CD4-positive, CD25-positive, alpha-beta regulatory T cell (primary cell): ENCODE measurements around the gene TMEM147. TPM values are rescaled to one million over a fixed set of nuclear protein-coding genes. Genes with fewer than 3 reads are reported as not detected.

ENCODE experiments used
- ATAC-seq, 2 donors: fragments of 150-1000 bp; cut with Tn5 transposase; one replicate each; pipeline ENCODE4 v1.10.0; 2021; ENCODE audit warnings: low read depth in 2 of 2, moderate number of reproducible peaks in 2 of 2, moderate library complexity in 1 of 2
- DNase-seq, 3 donors: peaks; one replicate each; pipeline versions ENCODE4 v3.0.0 to v3.0.0-alpha.2; 2012 to 2022; ENCODE audit warnings: mixed read lengths in 1 of 3
- H3K27ac ChIP-seq: one replicate; pipeline ENCODE4 v1.7.0; 2013; ENCODE audit warnings: mild to moderate bottlenecking, low read length; ENCODE audit not compliant: insufficient read depth, poor library complexity, severe bottlenecking
- H3K27me3 ChIP-seq: one replicate; pipeline ENCODE4 v1.7.0; 2013; ENCODE audit warnings: low read length; ENCODE audit not compliant: control insufficient read depth, insufficient read depth
- H3K36me3 ChIP-seq: one replicate; pipeline ENCODE4 v1.7.0; 2013; ENCODE audit warnings: mild to moderate bottlenecking, low read length, moderate library complexity; ENCODE audit not compliant: control insufficient read depth, insufficient read depth
- H3K4me1 ChIP-seq: 2 replicates; pipeline ENCODE4 v1.7.0; 2013; ENCODE audit warnings: mild to moderate bottlenecking, low read length; ENCODE audit not compliant: insufficient read depth, control insufficient read depth, poor library complexity, severe bottlenecking
- H3K4me3 ChIP-seq: one replicate; pipeline ENCODE4 v1.7.0; 2013; ENCODE audit warnings: low read depth, mild to moderate bottlenecking, low read length, moderate library complexity
- H3K9me3 ChIP-seq, 2 experiments: 1 replicate in 1 of 2; 2 replicates in 1 of 2; pipeline ENCODE4 v1.7.0; 2013; ENCODE audit warnings: low read length in 2 of 2, mild to moderate bottlenecking in 1 of 2, moderate library complexity in 1 of 2; ENCODE audit not compliant: control insufficient read depth in 2 of 2
- H3K27ac Mint-ChIP-seq, 3 donors: one replicate each; pipeline ENCODE4 v1.8.0; 2020 to 2022; ENCODE audit warnings: mild to moderate bottlenecking in 3 of 3, mixed read lengths in 3 of 3, moderate library complexity in 2 of 3
- H3K27me3 Mint-ChIP-seq: one replicate; pipeline ENCODE4 v1.8.0; 2022; ENCODE audit warnings: mild to moderate bottlenecking, mixed read lengths
- H3K36me3 Mint-ChIP-seq: one replicate; pipeline ENCODE4 v1.8.0; 2020; ENCODE audit warnings: mixed read lengths
- H3K4me1 Mint-ChIP-seq, 4 donors: one replicate each; pipeline ENCODE4 v1.8.0; 2020 to 2022; ENCODE audit warnings: mixed read lengths in 4 of 4, mild to moderate bottlenecking in 1 of 4
- H3K4me3 Mint-ChIP-seq, 4 donors: one replicate each; pipeline ENCODE4 v1.8.0; 2020 to 2022; ENCODE audit warnings: mild to moderate bottlenecking in 4 of 4, mixed read lengths in 4 of 4, moderate library complexity in 3 of 4
- H3K9me3 Mint-ChIP-seq, 7 donors: one replicate each; pipeline ENCODE4 v1.8.0; 2020 to 2022; ENCODE audit warnings: mixed read lengths in 7 of 7, mild to moderate bottlenecking in 3 of 7, moderate library complexity in 2 of 7
- polyA plus RNA-seq, 4 donors: library from polyadenylated mRNA; unstranded; fragments of 300-500 nt; fragmentation: Illumina TruSeq; gene quantifications; one replicate each; pipeline ENCODE4 v1.2.3, GENCODE V29; 2021
- total RNA-seq: library from RNA; stranded (reverse); gene quantifications from one replicate; pipeline ENCODE4 v1.2.3, GENCODE V29; 2022

TMEM147 gene
- total and polyA plus RNA-seq, 5 donors from 2014 or later = 37.1 to 179 (median 160) TPM

DNA sequence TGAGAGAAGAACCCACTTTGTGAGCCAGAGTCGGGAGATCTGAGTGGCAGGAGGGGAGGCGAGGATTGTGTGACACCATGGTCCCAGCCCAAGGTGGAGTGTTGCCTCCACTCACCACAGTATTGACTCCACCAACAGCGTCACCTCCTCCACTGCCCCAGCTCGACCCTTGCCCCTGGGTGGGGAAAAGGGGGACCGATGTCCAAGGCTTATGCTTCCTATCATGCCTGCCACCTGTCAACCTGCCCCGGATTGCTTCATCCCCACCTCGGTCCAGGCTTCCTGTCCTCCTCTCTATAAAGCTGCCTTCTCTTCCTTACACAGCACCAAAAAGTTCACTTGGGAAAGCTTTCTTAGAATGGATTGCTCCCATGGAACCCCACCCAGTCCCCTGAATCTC, 39.4 kb upstream of the TMEM147 start:
- no peaks in the 10 kb centered on the region for H3K36me3 ChIP-seq
- H3K4me1 Mint-ChIP-seq = peaks cover 0 to 17% (median 3%) of the 10 kb centered on the region in 4 donors
- peaks cover 41% of the 10 kb centered on the region for H3K27me3 Mint-ChIP-seq
- DNase-seq (no peak), ATAC-seq (no peak)
- H3K4me1 ChIP-seq = peaks cover 16% of the 10 kb centered on the region
- peak overlapping the region in 2 of 3 donors; percentile 34 to 61 for H3K27ac Mint-ChIP-seq
- no peak overlapping the region for H3K4me3 ChIP-seq
- no peaks in the 10 kb centered on the region for H3K9me3 ChIP-seq
- no peak overlapping the region for H3K27ac ChIP-seq
- peaks cover 18% of the 10 kb centered on the region for H3K27me3 ChIP-seq
- peaks cover 0 to 4% (median 0%) of the 10 kb centered on the region in 7 donors for H3K9me3 Mint-ChIP-seq
- H3K4me3 Mint-ChIP-seq = no peak overlapping the region
- no peaks in the 10 kb centered on the region for H3K36me3 Mint-ChIP-seq

DNA sequence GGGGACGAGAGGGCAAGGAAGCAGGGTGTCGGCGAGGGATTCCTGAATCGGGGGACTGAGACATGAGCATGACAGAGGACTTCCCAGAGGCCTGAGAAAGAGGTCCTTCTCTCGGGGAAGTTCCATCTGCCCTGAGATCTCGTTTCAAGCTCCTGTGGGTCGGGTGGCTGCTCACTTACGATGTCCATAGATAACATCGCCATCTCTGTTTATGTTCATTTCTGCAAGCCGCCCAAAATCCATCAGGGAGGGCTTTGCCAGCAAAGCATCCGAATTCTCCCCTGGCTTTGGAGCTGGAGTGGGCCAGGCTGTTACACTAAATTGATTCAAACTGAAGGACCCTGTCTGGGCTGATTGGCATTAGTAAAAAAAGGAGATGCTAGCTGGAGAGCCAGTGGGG, 37.9 kb upstream of the TMEM147 start:
- peaks cover 48% of the 10 kb centered on the region for H3K27me3 Mint-ChIP-seq
- peaks cover 0 to 17% (median 2%) of the 10 kb centered on the region in 4 donors for H3K4me1 Mint-ChIP-seq

GRCh38 chr19:35508129-35508528, 37.3 kb upstream of the TMEM147 start:
- Histone ChIP-seq H3K4me3 (no peak overlapping the region), H3K4me1 (peaks cover 16% of the 10 kb centered on the region), H3K27ac (no peak overlapping the region), H3K9me3 (no peaks in the 10 kb centered on the region), H3K36me3 (no peaks in the 10 kb centered on the region), H3K27me3 (peaks cover 18% of the 10 kb centered on the region)
- DNase-seq (no peak), ATAC-seq (no peak)
- H3K4me3 Mint-ChIP-seq = no peak overlapping the region
- no peaks in the 10 kb centered on the region for H3K36me3 Mint-ChIP-seq
- peaks cover 0 to 17% (median 2%) of the 10 kb centered on the region in 4 donors for H3K4me1 Mint-ChIP-seq
- peaks cover 0 to 4% (median 0%) of the 10 kb centered on the region in 7 donors for H3K9me3 Mint-ChIP-seq
- H3K27ac Mint-ChIP-seq = no peak overlapping the region
- peaks cover 53% of the 10 kb centered on the region for H3K27me3 Mint-ChIP-seq

More for the DNA sequence above, 37.9 kb upstream of the TMEM147 start:
- Histone ChIP-seq H3K27ac (no peak overlapping the region), H3K4me1 (peaks cover 16% of the 10 kb centered on the region), H3K27me3 (peaks cover 18% of the 10 kb centered on the region), H3K36me3 (no peaks in the 10 kb centered on the region), H3K9me3 (no peaks in the 10 kb centered on the region), H3K4me3 (no peak overlapping the region)
- Mint-ChIP-seq H3K36me3 (no peaks in the 10 kb centered on the region), H3K9me3 (peaks cover 0 to 4% (median 0%) of the 10 kb centered on the region in 7 donors), H3K27ac (no peak overlapping the region), H3K4me3 (no peak overlapping the region)
- ATAC-seq = no peak
- DNase-seq = no peak

DNA sequence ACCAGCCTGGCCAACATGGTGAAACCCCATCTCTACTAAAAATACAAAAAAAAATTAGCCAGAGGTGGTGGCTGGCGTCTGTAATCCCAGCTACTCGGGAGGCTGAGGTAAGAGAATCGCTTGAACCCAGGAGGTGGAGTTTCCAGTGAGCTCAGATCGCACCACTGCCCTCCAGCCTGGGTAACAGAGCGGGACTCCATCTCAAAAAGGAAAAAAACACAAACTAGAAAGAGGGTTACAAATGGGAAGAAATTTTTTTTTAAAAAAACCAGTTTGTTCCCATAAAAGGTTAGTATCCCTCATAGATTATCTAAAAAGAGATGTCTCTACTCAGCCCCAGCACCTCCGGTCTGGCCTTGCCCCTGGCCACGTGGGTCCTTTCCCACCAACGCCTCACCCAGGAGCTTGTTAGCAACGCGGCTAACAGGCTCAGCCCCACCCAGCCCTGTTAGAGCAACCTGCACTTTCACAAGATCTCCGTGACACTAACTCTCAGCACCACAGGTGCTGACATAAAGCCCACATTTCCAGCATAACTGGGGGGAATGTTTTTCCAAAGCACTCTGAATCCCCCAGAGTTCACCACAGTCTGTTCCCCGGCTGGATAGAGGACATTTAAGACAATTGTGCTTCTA, 36.3 kb upstream of the TMEM147 start:
- Mint-ChIP-seq H3K4me1 (peaks cover 0 to 17% (median 2%) of the 10 kb centered on the region in 4 donors), H3K36me3 (no peaks in the 10 kb centered on the region), H3K27ac (peak overlapping the region in 1 of 3 donors; percentile 43), H3K9me3 (peaks cover 0 to 4% (median 0%) of the 10 kb centered on the region in 7 donors), H3K27me3 (peaks cover 53% of the 10 kb centered on the region), H3K4me3 (peak overlapping the region in 3 of 4 donors; percentile 40 to 71 (median 67))
- Histone ChIP-seq H3K4me3 (no peak overlapping the region), H3K36me3 (no peaks in the 10 kb centered on the region), H3K9me3 (no peaks in the 10 kb centered on the region), H3K27me3 (peaks cover 18% of the 10 kb centered on the region), H3K4me1 (peaks cover 16% of the 10 kb centered on the region), H3K27ac (no peak overlapping the region)
- DNase-seq = peak in 2 of 3 donors; percentile 11 to 41
- peak; percentile 52 to 63 for ATAC-seq

- H3K9me3 ChIP-seq = no peaks in the 10 kb centered on the region
- ATAC-seq (peak; percentile 55 to 56), DNase-seq (peak; percentile 46 to 53 (median 51))
- peaks cover 18% of the 10 kb centered on the region for H3K27me3 ChIP-seq
- Mint-ChIP-seq H3K4me1 (peaks cover 0 to 17% (median 2%) of the 10 kb centered on the region in 4 donors), H3K36me3 (no peaks in the 10 kb centered on the region), H3K27me3 (peaks cover 53% of the 10 kb centered on the region), H3K9me3 (peaks cover 0 to 4% (median 0%) of the 10 kb centered on the region in 7 donors), H3K4me3 (peak overlapping the region in 3 of 4 donors; percentile 15 to 71 (median 67)), H3K27ac (no peak overlapping the region)
- peaks cover 16% of the 10 kb centered on the region for H3K4me1 ChIP-seq
- H3K27ac ChIP-seq = no peak overlapping the region
- no peak overlapping the region for H3K4me3 ChIP-seq
- no peaks in the 10 kb centered on the region for H3K36me3 ChIP-seq
These were observed 35.4 kb upstream of the TMEM147 start for GRCh38 chr19:35509861-35510625.

DNA sequence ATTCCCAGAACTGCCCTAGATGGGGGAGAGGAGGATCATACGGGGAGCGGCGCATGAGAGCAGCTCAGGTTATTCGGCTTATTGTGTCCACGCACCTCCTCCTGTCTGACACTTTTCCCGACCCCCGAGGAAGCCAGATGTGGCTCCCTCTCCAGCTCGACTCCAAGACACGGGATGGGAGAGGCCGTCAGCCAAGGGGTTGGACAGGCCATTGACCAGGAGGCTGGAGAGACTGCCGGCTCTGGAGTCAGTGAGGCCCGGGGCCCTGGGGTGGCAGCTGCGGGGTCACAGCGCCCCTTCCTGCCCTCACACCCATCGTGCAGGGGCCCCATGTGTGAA, 34.8 kb upstream of the TMEM147 start:
- Mint-ChIP-seq H3K27ac (no peak overlapping the region), H3K4me1 (peaks cover 0 to 17% (median 2%) of the 10 kb centered on the region in 4 donors), H3K36me3 (no peaks in the 10 kb centered on the region), H3K9me3 (peaks cover 0 to 4% (median 0%) of the 10 kb centered on the region in 7 donors), H3K27me3 (peaks cover 49% of the 10 kb centered on the region), H3K4me3 (no peak overlapping the region)
- no peak overlapping the region for H3K4me3 ChIP-seq
- peaks cover 18% of the 10 kb centered on the region for H3K27me3 ChIP-seq
- no peaks in the 10 kb centered on the region for H3K36me3 ChIP-seq
- ATAC-seq (no peak), DNase-seq (no peak)
- H3K27ac ChIP-seq = no peak overlapping the region
- peaks cover 16% of the 10 kb centered on the region for H3K4me1 ChIP-seq
- no peaks in the 10 kb centered on the region for H3K9me3 ChIP-seq

- ATAC-seq = no peak
- Histone ChIP-seq H3K4me1 (peaks cover 16% of the 10 kb centered on the region), H3K27ac (no peak overlapping the region), H3K36me3 (no peaks in the 10 kb centered on the region), H3K27me3 (peaks cover 18% of the 10 kb centered on the region), H3K4me3 (no peak overlapping the region), H3K9me3 (no peaks in the 10 kb centered on the region)
- no peak for DNase-seq
- Mint-ChIP-seq H3K9me3 (peaks cover 0 to 4% (median 0%) of the 10 kb centered on the region in 7 donors), H3K4me1 (peaks cover 0 to 17% (median 2%) of the 10 kb centered on the region in 4 donors), H3K27ac (no peak overlapping the region), H3K36me3 (no peaks in the 10 kb centered on the region), H3K4me3 (peak overlapping the region in 1 of 4 donors; percentile 48), H3K27me3 (peaks cover 46% of the 10 kb centered on the region)
These were observed 34.1 kb upstream of the TMEM147 start for GRCh38 chr19:35511337-35511736.
